Activated naive CD8-positive, alpha-beta T cell (primary cell): ENCODE measurements around the gene PPP1R37.

Experiments
- H3K27ac Mint-ChIP-seq: one replicate; pipeline ENCODE4 v1.8.0; 2021; ENCODE audit warnings: mixed read lengths
- H3K27me3 Mint-ChIP-seq: one replicate; pipeline ENCODE4 v1.8.0; 2021; ENCODE audit warnings: mixed read lengths
- H3K36me3 Mint-ChIP-seq: one replicate; pipeline ENCODE4 v1.8.0; 2021; ENCODE audit warnings: mixed read lengths
- H3K4me1 Mint-ChIP-seq: one replicate; pipeline ENCODE4 v1.8.0; 2021; ENCODE audit warnings: low read depth, mixed read lengths
- H3K4me3 Mint-ChIP-seq: one replicate; pipeline ENCODE4 v1.8.0; 2021; ENCODE audit warnings: mild to moderate bottlenecking, mixed read lengths
- H3K9me3 Mint-ChIP-seq: one replicate; pipeline ENCODE4 v1.8.0; 2021; ENCODE audit warnings: low read depth, mixed read lengths

PPP1R37 gene

DNA sequence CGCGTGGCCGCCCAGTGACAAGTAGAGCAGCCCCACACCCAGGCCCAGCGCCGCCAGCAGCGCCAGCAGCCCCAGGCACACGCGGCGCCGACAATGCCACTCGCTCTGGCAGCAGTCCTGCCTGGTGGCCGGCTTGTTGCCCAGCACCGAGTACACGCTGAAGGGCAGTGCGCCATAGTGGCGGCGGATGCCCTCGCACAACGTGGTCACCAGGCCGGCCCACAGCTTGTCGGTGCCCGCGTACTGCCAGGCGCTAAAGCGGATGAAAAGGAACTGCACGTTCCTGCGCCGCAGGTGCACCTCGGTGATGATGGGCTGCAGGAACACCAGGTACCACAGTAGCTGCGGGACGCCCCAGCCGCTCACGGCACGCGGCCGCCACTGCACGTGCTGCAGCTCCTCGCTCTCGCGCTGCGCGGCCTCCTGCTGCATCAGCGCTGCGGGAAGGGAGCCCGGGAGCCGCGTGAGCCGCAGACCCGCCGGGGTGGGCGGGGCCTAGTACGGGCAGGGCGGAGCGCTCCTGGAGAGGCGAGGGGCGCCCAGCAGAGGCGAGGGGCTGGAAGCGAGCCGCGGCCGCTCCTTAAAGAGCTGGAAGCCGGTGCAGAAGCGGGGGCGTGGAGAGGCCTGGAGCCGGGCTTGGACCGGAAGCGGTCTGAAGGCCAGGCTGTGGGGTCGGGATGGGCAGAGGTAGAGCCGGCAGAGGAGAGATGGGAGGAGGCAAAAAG is 60.5 kb downstream of the PPP1R37 start:
- Mint-ChIP-seq H3K27me3 (no peaks in the 10 kb centered on the region), H3K4me1 (peaks cover 25% of the 10 kb centered on the region), H3K36me3 (no peaks in the 10 kb centered on the region), H3K4me3 (peak overlapping the region; percentile 78), H3K9me3 (no peaks in the 10 kb centered on the region), H3K27ac (peak overlapping the region; percentile 66)

DNA sequence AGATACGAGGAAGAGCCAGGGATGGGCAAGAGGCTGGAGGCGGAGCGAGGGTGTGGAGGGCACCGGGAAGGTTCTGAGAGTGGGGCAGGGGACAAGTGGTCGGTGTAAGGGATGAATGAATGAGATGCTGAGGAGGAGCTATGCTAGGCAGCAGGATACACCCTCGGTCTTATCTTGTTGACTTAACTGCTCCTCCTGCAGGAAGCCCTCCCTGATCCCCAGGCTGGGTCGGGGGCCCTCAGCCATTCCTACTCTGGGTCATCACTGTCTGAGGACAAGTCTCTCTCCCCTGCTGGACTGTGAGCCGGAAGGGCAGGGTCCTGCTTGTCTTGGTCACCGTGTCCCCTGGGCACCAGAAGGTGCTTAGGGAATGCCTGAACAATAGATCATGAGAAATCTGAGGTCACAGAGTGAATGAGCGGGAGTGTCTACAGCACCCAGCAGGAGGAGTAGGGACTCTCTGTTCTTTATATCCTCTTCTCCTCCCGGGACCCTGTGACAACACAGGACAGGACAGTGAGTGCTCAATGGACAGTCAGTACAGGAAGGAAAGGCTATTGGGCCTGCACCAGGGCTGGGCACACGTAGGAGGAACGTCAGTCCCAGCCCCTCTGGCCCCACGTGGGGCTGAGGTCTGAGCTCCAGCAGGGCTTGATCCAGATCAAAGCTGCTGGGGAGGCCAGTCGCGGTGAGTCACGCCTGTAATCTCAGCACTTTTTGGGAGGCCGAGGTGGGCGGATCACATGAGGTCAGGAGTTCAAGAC is 61.3 kb downstream of the PPP1R37 start:
- Mint-ChIP-seq H3K4me3 (peak overlapping the region; percentile 62), H3K4me1 (peaks cover 23% of the 10 kb centered on the region), H3K36me3 (no peaks in the 10 kb centered on the region), H3K27ac (peak overlapping the region; percentile 66), H3K9me3 (no peaks in the 10 kb centered on the region), H3K27me3 (no peaks in the 10 kb centered on the region)

DNA sequence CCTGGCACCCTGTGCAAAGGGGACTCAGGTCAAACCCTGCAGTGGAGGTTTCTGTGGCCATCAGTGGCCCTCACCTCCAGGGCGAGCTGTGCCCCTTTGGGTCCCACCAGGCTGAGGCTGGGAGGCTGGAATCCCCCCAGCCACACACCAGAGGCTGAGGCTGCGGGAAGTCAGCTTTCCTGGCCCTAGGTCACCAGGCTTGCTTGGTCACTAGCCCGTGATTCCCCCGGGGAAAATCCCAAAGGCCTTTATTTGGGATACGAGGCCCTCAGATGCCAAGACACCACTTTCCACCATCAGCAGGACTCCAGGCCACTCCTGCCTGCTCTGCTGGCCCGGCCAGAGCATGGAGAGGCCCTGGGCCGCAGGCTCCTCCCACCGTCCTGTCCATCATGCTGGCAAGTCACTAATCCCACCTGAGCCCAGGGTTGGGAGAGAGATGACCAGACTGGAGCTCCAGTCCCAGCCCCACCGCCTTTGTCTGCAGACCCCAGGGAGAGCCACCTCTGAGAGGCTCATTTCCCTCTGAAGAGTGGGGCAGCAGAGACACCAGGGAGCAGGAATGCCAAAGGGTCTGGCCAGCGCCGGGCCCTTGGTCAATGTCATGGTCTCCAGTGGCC is 63.1 kb downstream of the PPP1R37 start:
- H3K27ac Mint-ChIP-seq: no peak overlapping the region
- H3K36me3 Mint-ChIP-seq: no peaks in the 10 kb centered on the region
- H3K27me3 Mint-ChIP-seq: no peaks in the 10 kb centered on the region
- H3K4me3 Mint-ChIP-seq: no peak overlapping the region
- H3K4me1 Mint-ChIP-seq: peaks cover 19% of the 10 kb centered on the region
- H3K9me3 Mint-ChIP-seq: no peaks in the 10 kb centered on the region

DNA sequence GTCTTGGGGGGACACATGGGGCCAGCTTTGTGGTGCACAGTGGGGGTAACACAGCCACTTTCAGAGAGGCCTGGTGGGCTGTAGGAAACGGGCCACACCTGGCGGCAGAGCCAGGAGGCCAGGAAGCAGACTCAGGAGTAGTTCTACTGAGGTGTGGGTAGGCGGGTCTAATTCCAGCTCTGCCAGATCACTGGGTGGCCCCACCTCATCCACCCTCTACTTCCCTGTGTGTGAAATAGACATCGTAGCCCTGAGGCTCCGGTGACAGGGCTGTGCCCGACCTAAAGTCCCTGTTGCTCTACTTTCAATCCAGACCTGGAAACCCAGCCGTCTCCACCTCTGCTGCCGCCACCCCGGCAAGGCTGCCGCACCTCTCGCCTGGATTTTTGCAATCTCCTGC is 63.8 kb downstream of the PPP1R37 start:
- Mint-ChIP-seq H3K9me3 (no peaks in the 10 kb centered on the region), H3K27me3 (no peaks in the 10 kb centered on the region), H3K27ac (no peak overlapping the region), H3K36me3 (no peaks in the 10 kb centered on the region), H3K4me3 (no peak overlapping the region), H3K4me1 (peaks cover 15% of the 10 kb centered on the region)

DNA sequence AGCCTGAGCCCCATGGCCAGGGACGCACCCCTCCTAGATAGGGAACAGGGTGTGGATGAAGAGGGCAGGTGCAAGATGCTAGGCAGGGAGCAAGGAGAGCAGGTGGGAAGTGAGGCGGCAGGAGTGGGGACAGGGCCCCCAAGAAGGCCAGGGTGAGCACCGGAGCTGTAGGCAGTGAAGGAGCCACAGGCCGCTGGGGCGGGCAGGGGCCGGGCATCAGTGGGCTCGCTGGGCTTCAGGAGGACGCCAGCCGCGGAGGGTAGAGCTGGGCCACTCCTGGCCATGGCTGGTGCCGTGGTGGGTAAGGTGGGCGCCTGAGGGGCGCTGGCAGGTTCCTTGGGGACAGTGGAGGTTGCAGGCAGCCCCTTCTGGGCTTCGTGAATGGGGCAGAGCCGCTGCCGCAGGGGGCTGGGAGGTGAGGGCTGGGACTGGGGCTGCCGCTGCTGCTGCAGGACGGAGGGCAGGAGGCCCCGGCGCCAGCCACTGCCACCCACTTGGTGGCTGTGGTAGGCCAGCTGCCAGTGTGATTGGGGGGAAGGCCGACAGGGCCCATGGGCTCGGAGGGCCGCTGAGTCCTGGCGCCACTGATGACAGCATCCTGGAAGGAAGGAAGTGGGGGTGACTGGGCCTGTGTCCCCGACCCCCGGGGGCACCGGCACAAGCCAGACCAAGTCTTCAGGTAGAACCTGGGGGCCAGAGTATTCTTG is 65.7 kb downstream of the PPP1R37 start:
- no peak overlapping the region for H3K4me3 Mint-ChIP-seq
- peaks cover 12% of the 10 kb centered on the region for H3K4me1 Mint-ChIP-seq
- H3K27ac Mint-ChIP-seq: no peak overlapping the region
- H3K9me3 Mint-ChIP-seq: no peaks in the 10 kb centered on the region
- H3K27me3 Mint-ChIP-seq: no peaks in the 10 kb centered on the region
- no peaks in the 10 kb centered on the region for H3K36me3 Mint-ChIP-seq

DNA sequence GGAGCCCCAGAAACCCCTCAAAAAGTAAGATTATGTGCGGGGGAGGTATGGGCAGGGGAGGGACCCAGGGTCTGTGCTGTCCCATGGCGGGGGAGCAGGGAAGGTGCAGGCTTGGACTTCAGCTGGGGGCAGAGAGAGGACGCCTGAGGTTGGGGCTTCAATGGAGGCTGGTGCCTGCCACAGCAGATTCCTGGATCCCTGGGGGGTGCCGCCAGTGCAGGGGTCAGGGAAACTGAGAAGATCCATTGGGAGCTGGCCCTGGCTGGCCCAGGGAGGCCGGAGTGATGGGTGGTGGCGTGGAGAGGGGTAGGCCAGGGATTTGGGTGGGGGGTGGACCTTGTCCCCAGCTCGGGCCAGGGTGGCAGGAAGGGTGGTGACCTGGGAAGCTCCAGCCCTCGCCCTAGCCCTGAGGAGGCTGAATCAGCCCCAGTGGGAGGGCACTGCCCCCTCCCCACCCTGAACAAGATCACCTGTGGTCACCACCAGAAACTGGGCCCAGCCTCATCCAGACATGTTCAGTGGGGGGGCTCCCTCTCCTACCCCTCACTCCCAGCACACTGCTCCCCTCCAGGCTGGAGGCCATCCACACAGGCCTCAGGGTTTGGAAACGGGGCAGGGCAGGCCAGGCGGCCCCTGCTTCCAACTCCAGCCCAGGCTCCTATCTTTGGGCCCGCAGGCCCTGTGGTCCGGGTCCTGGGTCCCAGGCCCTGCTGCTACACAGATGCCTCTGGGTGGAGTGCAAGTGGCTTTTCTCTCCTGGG is 66.4 kb downstream of the PPP1R37 start:
- no peaks in the 10 kb centered on the region for H3K9me3 Mint-ChIP-seq
- H3K36me3 Mint-ChIP-seq: no peaks in the 10 kb centered on the region
- no peak overlapping the region for H3K27ac Mint-ChIP-seq
- no peaks in the 10 kb centered on the region for H3K27me3 Mint-ChIP-seq
- H3K4me3 Mint-ChIP-seq: no peak overlapping the region
- peaks cover 12% of the 10 kb centered on the region for H3K4me1 Mint-ChIP-seq

DNA sequence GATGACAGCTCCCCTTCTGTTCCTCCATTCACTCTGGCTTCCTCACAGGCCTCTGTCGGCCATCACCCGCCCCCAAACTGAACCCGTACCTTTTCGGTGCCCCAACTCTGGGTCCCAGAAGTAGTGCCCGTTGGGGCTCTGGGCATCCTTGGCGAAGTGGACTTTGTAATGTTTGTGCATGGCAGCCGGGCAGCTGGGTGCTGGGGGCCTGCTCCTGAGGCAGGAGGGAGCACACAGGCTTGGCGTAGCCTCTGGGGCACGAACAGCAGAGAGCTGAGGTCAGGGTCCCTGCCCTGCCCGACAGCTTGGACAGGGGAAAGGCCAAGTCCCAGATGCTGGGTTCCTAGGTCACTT is 67.0 kb downstream of the PPP1R37 start:
- H3K4me3 Mint-ChIP-seq: no peak overlapping the region
- H3K36me3 Mint-ChIP-seq: no peaks in the 10 kb centered on the region
- H3K4me1 Mint-ChIP-seq: peaks cover 14% of the 10 kb centered on the region
- H3K27ac Mint-ChIP-seq: peak overlapping the region; percentile 41
- no peaks in the 10 kb centered on the region for H3K27me3 Mint-ChIP-seq
- H3K9me3 Mint-ChIP-seq: no peaks in the 10 kb centered on the region

DNA sequence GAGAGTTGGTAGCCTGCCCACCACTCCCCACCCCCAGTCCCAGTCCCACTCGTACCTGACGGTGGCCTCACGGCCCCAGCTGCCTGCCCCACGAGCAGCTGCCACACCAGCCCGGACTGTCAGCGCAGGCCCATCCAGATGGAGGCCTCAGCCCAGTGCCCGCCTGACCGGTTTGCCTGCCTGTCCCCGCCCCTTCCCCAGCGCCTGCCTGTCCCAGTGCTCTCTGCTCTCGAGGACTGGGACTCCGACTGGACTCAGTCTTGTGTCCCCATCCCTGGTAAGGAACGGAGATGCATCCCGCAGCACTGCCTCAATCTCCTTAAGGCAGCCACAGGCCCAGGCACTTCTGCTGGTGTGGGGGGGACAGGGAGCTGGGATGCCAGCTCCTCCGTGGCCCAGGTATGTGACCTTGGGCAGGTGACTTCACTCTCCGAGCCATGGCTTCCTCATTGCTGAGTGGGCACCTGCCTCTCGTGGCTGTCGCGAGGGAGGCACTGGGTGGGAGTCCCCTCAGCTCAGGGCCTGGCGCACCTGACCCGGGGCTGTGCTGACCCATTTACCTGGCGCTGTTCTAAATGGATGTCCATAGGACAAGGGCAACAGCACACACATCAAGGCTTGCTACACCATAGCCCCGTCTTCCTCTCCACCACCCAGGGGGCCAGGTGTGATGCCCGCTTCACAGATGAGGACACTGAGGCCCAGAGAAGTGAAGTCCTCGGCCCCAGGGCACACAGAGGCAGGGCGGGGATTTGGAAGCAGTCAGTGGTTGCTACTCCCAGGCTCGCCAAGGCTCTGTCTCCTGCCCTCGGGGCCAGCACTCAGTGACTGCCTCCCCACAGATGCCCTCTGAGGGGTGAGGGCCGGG is 68.1 kb downstream of the PPP1R37 start, which contains the start of gene NKPD1:
NKPD1 (minus strand) TSS at position 113 of the 868 bp plus-strand sequence. CDS start 832 bp downstream, outside the sequence.
- no peaks in the 10 kb centered on the region for H3K27me3 Mint-ChIP-seq
- H3K4me1 Mint-ChIP-seq: peaks cover 18% of the 10 kb centered on the region
- no peaks in the 10 kb centered on the region for H3K36me3 Mint-ChIP-seq
- peak within 1 kb of the TSS; percentile 41 for H3K27ac Mint-ChIP-seq
- no peaks in the 10 kb centered on the region for H3K9me3 Mint-ChIP-seq
- H3K4me3 Mint-ChIP-seq: no peak within 1 kb of the TSS

DNA sequence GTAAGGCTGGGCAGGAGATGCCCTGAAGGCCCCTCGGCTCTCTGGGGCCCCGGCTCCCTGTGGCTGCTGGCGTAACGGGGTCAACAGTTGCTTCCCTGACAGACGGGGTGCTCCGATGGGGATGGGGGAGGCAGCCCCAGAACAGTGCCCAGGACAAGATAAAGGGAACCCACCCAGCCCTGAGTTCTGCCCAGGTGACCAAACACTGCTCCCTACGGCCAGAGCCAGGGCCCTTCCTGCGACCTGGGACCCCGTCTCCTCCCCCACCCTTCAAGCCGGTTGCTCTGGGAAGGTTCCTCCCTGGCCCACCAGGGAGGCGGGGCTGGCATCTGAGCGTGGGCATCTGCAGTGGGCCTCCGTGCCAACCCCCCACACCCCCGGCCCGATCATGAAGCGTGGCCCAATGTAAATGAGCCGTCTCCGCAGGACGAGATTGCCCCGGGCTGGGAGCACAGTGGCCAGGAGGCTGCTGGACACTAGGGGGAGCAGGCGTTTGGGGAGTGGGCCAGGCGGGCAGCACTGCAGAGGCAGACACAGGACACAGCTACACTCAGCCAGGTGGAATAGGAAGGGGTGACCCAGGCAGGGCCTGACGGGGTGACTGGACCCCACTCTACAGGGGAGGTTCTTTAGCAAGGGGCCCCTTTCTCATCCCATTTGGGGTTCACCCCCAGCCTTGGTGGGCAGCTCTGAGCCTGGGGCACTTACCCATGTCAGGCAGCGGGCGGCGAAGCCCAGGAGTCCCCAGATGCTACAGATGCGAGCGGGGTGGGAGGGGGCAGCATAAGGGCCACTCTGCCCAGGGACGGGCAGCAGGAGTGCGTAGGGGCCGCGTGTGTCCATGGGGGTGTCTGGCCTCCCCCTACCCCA is 69.0 kb downstream of the PPP1R37 start:
- Mint-ChIP-seq H3K36me3 (no peaks in the 10 kb centered on the region), H3K4me3 (no peak overlapping the region), H3K27ac (no peak overlapping the region), H3K4me1 (peaks cover 19% of the 10 kb centered on the region), H3K9me3 (no peaks in the 10 kb centered on the region), H3K27me3 (no peaks in the 10 kb centered on the region)

DNA sequence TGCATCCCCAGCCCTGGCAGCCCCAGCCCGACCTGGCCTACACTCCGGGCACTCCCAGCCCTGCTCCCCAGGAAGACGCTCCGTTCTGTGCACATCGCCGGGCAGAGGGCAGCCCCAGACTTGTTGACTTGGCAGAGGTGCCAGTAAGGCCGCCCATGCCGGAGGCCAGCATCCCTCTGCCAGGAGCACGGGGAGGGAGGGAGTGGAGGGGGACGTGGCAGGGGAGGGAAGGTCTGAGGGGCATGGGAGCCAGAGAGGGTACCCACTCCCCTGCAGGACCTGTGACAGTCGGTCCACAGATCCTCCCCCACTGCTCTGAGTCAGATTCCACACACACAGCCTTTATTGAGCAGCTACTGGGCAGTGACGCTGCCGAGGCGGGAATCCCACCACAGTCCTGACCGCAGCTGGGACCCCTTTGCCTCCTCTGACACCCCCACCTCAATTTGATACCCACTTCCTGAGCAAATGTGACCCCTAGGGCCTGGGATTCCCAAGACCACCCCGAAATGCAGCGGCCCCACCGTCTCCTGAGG is 69.7 kb downstream of the PPP1R37 start:
- H3K36me3 Mint-ChIP-seq: no peaks in the 10 kb centered on the region
- H3K9me3 Mint-ChIP-seq: no peaks in the 10 kb centered on the region
- peaks cover 22% of the 10 kb centered on the region for H3K4me1 Mint-ChIP-seq
- no peak overlapping the region for H3K27ac Mint-ChIP-seq
- H3K27me3 Mint-ChIP-seq: no peaks in the 10 kb centered on the region
- no peak overlapping the region for H3K4me3 Mint-ChIP-seq

DNA sequence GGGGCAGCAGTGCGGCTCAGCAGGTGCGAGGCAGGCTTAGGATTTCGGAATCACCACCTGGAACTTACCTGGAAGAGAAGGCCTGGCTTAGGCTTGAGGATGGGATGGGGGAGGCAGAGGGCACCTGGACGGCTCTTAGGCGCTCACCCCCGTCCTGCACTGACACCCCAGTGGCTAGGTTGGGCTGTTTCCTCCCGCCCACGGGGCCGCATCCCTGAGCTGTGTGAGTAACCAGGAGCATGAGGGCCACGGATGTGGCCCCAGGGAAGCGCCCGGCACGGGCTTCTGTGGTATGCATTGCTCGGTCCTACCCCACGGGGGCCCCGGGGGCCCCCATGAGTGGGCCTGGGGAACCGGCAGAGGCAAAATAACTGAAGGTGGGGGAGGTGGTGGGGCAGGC is 70.2 kb downstream of the PPP1R37 start:
- Mint-ChIP-seq H3K27me3 (no peaks in the 10 kb centered on the region), H3K36me3 (no peaks in the 10 kb centered on the region), H3K4me3 (no peak overlapping the region), H3K9me3 (no peaks in the 10 kb centered on the region), H3K27ac (no peak overlapping the region), H3K4me1 (peaks cover 19% of the 10 kb centered on the region)

DNA sequence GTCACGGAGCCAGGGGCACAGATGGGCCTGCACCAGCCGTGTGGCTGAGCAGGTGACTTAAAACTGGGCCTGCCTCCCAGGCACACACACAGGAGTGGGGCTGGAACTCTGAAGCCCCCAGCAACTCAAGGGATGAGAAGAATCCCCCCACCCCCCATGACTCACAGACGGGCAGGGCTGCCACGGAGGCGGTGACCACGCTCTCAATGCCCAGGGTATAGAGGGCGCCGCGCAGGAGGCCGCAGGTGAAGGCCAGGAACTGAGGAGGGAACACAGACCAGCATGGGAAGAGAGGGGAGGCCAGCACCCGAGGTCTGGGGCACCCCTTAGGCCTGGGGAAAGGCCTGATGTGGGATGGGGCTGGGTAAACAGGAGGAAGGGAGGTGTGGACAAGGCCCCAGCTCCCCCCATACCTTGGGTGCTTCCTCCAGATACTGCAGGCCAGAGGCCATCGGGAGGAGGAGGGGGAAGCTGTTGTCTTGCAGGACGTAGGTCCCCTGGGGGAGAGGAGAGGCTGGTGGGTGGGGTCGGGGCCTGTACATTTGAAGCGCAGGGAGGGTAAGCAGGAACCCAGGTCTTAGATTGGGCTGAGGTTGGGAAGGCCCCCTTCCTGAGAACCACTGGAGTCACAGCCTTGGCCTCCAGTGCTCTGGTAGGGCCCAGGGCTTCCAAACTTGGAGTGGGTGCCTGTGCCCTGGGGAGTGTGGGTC is 70.9 kb downstream of the PPP1R37 start:
- no peak overlapping the region for H3K27ac Mint-ChIP-seq
- H3K9me3 Mint-ChIP-seq: no peaks in the 10 kb centered on the region
- no peaks in the 10 kb centered on the region for H3K27me3 Mint-ChIP-seq
- no peak overlapping the region for H3K4me3 Mint-ChIP-seq
- no peaks in the 10 kb centered on the region for H3K36me3 Mint-ChIP-seq
- H3K4me1 Mint-ChIP-seq: peaks cover 20% of the 10 kb centered on the region
